ENCODE measurements around the gene NMNAT1.
A peak's percentile ranks its signal among the peaks of the same experiment; 100 is the strongest.

NMNAT1 gene

GRCh38 chr1:10032590-10033358, 89.5 kb downstream of the NMNAT1 start, which contains the start of gene UBE4B:
TSS of gene UBE4B (plus strand) at chr1:10032958. CDS start at chr1:10033671, 713 bp downstream.
- Histone ChIP-seq H3K27ac (ENCODE audit: poor library complexity, severe bottlenecking) (peak within 1 kb of the TSS; percentile 81), H3K4me1 (ENCODE audit: insufficient read depth, poor library complexity, severe bottlenecking) (peaks cover 14% of the 10 kb centered on the region), H3K9me3 (ENCODE audit: severe bottlenecking) (no peaks in the 10 kb centered on the region), H3K27me3 (ENCODE audit: insufficient read depth, poor library complexity, severe bottlenecking) (no peaks in the 10 kb centered on the region), H3K4me3 (ENCODE audit: severe bottlenecking) (peak within 1 kb of the TSS; percentile 63), H3K36me3 (ENCODE audit: low read depth) (peaks cover 18% of the 10 kb centered on the region)
- peak; percentile 98 for TF ChIP-seq CTCF (IDR thresholded peaks at IDR 0.05; ENCODE audit: poor library complexity, severe bottlenecking)
- DNase-seq (ENCODE audit: low spot score) (peak; percentile 95), ATAC-seq (ENCODE audit: low read depth) (peak; percentile 86)

- H3K36me3 ChIP-seq (ENCODE audit: low read depth), result peaks cover 21% of the 10 kb centered on the region
- ATAC-seq (ENCODE audit: low read depth) (peak; percentile 57), DNase-seq (ENCODE audit: low spot score) (no peak)
- peak overlapping the region; percentile 81 for H3K27ac ChIP-seq (ENCODE audit: poor library complexity, severe bottlenecking)
- H3K4me3 ChIP-seq (ENCODE audit: severe bottlenecking), result peak overlapping the region; percentile 63
- H3K27me3 ChIP-seq (ENCODE audit: insufficient read depth, poor library complexity, severe bottlenecking), result no peaks in the 10 kb centered on the region
- H3K9me3 ChIP-seq (ENCODE audit: severe bottlenecking), result no peaks in the 10 kb centered on the region
- no peak for TF ChIP-seq CTCF (IDR thresholded peaks at IDR 0.05; ENCODE audit: poor library complexity, severe bottlenecking)
- H3K4me1 ChIP-seq (ENCODE audit: insufficient read depth, poor library complexity, severe bottlenecking), result peaks cover 14% of the 10 kb centered on the region
Observed at GRCh38 chr1:10033359-10033845, 90.1 kb downstream of the NMNAT1 start.

All from RWPE2 (cell line).